Thoracic aorta (tissue), 2 donors: ENCODE data around the gene CCDC91. TPM values are rescaled to one million over a fixed set of nuclear protein-coding genes. Genes with fewer than 3 reads are reported as not detected.

Source experiments
- ATAC-seq: fragments of 150-250 bp; one replicate; pipeline ENCODE4 v1.8.0; 2017; ENCODE audit warnings: low read depth; ENCODE audit not compliant: insufficient number of reproducible peaks, low FRiP score
- DNase-seq: peaks from one replicate; pipeline ENCODE4 v3.0.0-alpha.2; 2020; ENCODE audit warnings: low spot score
- H3K27ac ChIP-seq, 2 donors: fragments of 200-600 bp; sonication (generic); 1 replicate in 1 of 2; 2 replicates in 1 of 2; pipeline ENCODE4 v1.5.1; 2016; ENCODE audit warnings: mild to moderate bottlenecking in 2 of 2, moderate library complexity in 2 of 2
- H3K27me3 ChIP-seq: fragments of 200-600 bp; sonication (generic); replicated peaks from 2 replicates; pipeline ENCODE4 v1.6.0; 2016; ENCODE audit warnings: mild to moderate bottlenecking; ENCODE audit not compliant: insufficient read depth
- H3K36me3 ChIP-seq: fragments of 200-600 bp; sonication (generic); one replicate; pipeline ENCODE4 v1.5.1; 2016
- H3K4me1 ChIP-seq, 2 donors: fragments of 200-600 bp; sonication (generic); 1 replicate in 1 of 2; 2 replicates in 1 of 2; pipeline versions ENCODE4 v1.5.1 to v1.6.0; 2016; ENCODE audit warnings: low read depth in 2 of 2, mild to moderate bottlenecking in 1 of 2; ENCODE audit not compliant: control insufficient read depth in 1 of 2
- H3K4me3 ChIP-seq: fragments of 200-600 bp; sonication (generic); 2 replicates; pipeline ENCODE4 v1.5.1; 2016; ENCODE audit warnings: mild to moderate bottlenecking
- H3K9me3 ChIP-seq: fragments of 200-600 bp; sonication (generic); 2 replicates; pipeline ENCODE4 v1.5.1; 2016
- total RNA-seq, 2 donors: library from RNA; depleted of rRNA; stranded (reverse); fragments of >200 nt; gene quantifications; one replicate each; pipeline versions ENCODE4 v1.1.0 to v1.2.3, GENCODE V29; 2016
- TF ChIP-seq, protein P1 (sequence below): fragments of 200-600 bp; sonication (generic); IDR thresholded peaks from one replicate; pipeline ENCODE4 v1.5.1; 2019; ENCODE audit warnings: antibody characterized with exemption

CCDC91 gene
- total RNA-seq, 2 donors from 2014 or later, result 26.6 to 27.6 TPM

GRCh38 chr12:28574746-28575592 is 384.7 kb downstream of the CCDC91 start:
- Histone ChIP-seq H3K9me3 (no peaks in the 10 kb centered on the region), H3K36me3 (no peaks in the 10 kb centered on the region), H3K4me3 (no peak overlapping the region), H3K4me1 (no peaks in the 10 kb centered on the region), H3K27me3 (no peaks in the 10 kb centered on the region), H3K27ac (no peak overlapping the region)
- ATAC-seq, result no peak
- TF ChIP-seq, protein P1, sequence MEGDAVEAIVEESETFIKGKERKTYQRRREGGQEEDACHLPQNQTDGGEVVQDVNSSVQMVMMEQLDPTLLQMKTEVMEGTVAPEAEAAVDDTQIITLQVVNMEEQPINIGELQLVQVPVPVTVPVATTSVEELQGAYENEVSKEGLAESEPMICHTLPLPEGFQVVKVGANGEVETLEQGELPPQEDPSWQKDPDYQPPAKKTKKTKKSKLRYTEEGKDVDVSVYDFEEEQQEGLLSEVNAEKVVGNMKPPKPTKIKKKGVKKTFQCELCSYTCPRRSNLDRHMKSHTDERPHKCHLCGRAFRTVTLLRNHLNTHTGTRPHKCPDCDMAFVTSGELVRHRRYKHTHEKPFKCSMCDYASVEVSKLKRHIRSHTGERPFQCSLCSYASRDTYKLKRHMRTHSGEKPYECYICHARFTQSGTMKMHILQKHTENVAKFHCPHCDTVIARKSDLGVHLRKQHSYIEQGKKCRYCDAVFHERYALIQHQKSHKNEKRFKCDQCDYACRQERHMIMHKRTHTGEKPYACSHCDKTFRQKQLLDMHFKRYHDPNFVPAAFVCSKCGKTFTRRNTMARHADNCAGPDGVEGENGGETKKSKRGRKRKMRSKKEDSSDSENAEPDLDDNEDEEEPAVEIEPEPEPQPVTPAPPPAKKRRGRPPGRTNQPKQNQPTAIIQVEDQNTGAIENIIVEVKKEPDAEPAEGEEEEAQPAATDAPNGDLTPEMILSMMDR, result no peak
- DNase-seq, result no peak

GRCh38 chr12:28575593-28576205 is 385.4 kb downstream of the CCDC91 start:
- H3K27me3 ChIP-seq, result no peaks in the 10 kb centered on the region
- ATAC-seq (no peak), DNase-seq (no peak)
- H3K4me1 ChIP-seq, result no peaks in the 10 kb centered on the region
- no peak overlapping the region for H3K4me3 ChIP-seq
- no peak overlapping the region for H3K27ac ChIP-seq
- TF ChIP-seq, protein P1, result no peak
- no peaks in the 10 kb centered on the region for H3K9me3 ChIP-seq
- H3K36me3 ChIP-seq, result no peaks in the 10 kb centered on the region

- Histone ChIP-seq H3K27ac (no peak overlapping the region), H3K27me3 (no peaks in the 10 kb centered on the region), H3K4me3 (no peak overlapping the region), H3K36me3 (no peaks in the 10 kb centered on the region), H3K9me3 (no peaks in the 10 kb centered on the region), H3K4me1 (no peaks in the 10 kb centered on the region)
- no peak for DNase-seq
- no peak for ATAC-seq
- TF ChIP-seq, protein P1, result no peak
These were observed 388.1 kb downstream of the CCDC91 start for GRCh38 chr12:28578361-28578760.

- Histone ChIP-seq H3K27me3 (no peaks in the 10 kb centered on the region), H3K27ac (no peak overlapping the region), H3K4me3 (no peak overlapping the region), H3K4me1 (no peaks in the 10 kb centered on the region), H3K9me3 (no peaks in the 10 kb centered on the region), H3K36me3 (no peaks in the 10 kb centered on the region)
- DNase-seq (no peak), ATAC-seq (no peak)
- TF ChIP-seq, protein P1, result no peak
These were observed 388.6 kb downstream of the CCDC91 start for GRCh38 chr12:28578833-28579252.

DNA sequence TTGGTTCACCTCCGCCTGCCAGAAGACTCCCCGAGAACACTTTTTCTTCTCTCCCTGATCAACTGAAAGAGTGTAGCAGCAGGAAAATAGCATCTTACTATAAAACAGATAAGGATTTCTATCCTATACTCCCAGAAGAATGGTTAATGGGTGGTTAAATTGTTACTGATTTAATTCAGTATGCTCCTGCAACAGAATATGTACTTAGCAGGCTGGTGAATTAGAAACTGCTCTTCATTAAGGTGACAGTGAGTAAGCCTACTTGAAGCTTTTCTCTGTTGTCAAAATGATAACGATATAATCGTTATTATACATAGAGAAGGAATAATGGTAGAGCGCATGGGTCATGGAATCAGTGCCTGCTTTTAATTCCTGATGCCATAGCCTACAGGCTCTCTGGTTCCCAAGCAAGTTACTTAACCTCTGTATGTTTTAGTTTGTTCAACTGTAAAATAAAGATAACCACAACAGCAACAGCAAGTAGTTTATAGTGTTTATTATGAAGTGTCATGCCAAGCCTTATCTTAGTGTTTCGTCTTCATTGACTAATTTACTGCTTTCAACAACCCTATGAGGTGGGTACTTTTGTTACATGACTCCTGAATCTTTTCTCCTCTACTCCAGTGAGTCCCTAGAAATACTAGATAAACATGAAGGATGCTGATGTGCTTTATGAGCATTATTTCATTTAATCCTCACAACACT is 392.6 kb downstream of the CCDC91 start:
- Histone ChIP-seq H3K4me1 (no peaks in the 10 kb centered on the region), H3K9me3 (no peaks in the 10 kb centered on the region), H3K36me3 (no peaks in the 10 kb centered on the region), H3K27ac (no peak overlapping the region), H3K27me3 (no peaks in the 10 kb centered on the region), H3K4me3 (no peak overlapping the region)
- TF ChIP-seq, protein P1, result no peak
- ATAC-seq (no peak), DNase-seq (no peak)
